ENCODE data around the gene FAM156A.

FAM156A gene

DNA sequence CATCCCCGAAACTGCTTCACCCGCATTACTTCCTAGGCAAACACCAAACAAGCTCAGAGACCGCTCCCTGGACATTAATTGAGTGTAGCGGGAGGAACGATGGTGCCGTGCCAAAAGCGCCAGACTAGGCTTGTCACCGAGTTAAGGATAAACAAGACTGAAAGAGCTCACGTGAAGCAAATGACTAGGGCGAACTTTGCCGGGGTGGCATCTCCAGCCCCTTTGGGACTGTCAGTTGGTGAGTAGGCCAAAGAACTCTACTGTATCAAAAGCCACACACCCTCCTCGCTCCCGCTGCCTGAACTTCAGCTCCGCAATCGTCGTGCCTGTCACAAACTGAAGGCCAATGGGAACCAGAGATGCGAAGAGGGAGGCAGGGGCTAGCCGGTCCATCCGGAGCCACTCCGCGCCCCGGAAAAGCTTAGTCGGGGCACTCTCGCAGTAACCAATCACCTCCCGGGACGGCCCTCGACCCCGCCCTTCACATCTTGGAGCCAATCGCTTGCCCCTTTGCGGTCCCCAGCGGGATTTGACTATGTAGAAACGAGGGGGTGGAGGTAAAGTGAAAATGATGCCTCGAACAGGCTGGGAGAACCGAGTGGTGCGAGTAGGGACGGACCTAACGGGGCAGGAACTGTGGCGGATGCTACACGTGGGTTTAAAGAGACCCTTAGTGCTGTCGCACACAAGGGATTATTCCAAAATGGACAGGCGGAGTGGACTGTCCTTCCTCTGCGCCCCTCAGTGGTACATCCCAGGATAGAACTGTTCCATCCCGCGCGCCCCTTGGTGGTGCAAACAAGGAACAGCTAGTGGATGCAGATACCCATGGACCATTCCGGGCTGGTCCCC is 37.0 kb upstream of the FAM156A start:
- H3K4me1 ChIP-seq (ENCODE audit: control insufficient read depth, insufficient read depth, low read length): no peaks in the 10 kb centered on the region
- H3K36me3 ChIP-seq (ENCODE audit: control insufficient read depth in 2 of 2, insufficient read depth in 1 of 2, low read length in 2 of 2): no peaks in the 10 kb centered on the region
- ChIA-PET CTCF (interaction anchor here (0.7 to 1.5 kb wide), 6 partner anchors 10 to 420 kb away, joined by 3 to 5 read pairs (median 3); no protein-coding TSS in a partner anchor), POLR2A (interaction anchor here (0.8 to 1.7 kb wide), 7 partner anchors 9 to 87 kb away, joined by 3 to 12 read pairs (median 4); partner anchors contain the start of gene TSPYL2)
- peak overlapping the region; percentile 77 for H3K4me3 ChIP-seq (ENCODE audit: low read depth, low read length)
- peak overlapping the region; percentile 85 for H3K27ac ChIP-seq (ENCODE audit: extremely low read depth, low read depth, low read length)
- no peaks in the 10 kb centered on the region for H3K9me3 ChIP-seq (ENCODE audit: control insufficient read depth, insufficient read depth, low read depth, low read length)
- 0 out of 2 replicates have a peak, but pooled peaks have one; percentile 15 for TF ChIP-seq ZIC2 (tag by site-specific recombination; IDR thresholded peaks at IDR 0.05)
- TF ChIP-seq, protein P1, sequence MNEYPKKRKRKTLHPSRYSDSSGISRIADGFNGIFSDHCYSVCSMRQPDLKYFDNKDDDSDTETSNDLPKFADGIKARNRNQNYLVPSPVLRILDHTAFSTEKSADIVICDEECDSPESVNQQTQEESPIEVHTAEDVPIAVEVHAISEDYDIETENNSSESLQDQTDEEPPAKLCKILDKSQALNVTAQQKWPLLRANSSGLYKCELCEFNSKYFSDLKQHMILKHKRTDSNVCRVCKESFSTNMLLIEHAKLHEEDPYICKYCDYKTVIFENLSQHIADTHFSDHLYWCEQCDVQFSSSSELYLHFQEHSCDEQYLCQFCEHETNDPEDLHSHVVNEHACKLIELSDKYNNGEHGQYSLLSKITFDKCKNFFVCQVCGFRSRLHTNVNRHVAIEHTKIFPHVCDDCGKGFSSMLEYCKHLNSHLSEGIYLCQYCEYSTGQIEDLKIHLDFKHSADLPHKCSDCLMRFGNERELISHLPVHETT (tag by site-specific recombination; IDR thresholded peaks at IDR 0.05): peak; percentile 88; the same call in 1 of the 2 replicates
- TF ChIP-seq, protein P2, sequence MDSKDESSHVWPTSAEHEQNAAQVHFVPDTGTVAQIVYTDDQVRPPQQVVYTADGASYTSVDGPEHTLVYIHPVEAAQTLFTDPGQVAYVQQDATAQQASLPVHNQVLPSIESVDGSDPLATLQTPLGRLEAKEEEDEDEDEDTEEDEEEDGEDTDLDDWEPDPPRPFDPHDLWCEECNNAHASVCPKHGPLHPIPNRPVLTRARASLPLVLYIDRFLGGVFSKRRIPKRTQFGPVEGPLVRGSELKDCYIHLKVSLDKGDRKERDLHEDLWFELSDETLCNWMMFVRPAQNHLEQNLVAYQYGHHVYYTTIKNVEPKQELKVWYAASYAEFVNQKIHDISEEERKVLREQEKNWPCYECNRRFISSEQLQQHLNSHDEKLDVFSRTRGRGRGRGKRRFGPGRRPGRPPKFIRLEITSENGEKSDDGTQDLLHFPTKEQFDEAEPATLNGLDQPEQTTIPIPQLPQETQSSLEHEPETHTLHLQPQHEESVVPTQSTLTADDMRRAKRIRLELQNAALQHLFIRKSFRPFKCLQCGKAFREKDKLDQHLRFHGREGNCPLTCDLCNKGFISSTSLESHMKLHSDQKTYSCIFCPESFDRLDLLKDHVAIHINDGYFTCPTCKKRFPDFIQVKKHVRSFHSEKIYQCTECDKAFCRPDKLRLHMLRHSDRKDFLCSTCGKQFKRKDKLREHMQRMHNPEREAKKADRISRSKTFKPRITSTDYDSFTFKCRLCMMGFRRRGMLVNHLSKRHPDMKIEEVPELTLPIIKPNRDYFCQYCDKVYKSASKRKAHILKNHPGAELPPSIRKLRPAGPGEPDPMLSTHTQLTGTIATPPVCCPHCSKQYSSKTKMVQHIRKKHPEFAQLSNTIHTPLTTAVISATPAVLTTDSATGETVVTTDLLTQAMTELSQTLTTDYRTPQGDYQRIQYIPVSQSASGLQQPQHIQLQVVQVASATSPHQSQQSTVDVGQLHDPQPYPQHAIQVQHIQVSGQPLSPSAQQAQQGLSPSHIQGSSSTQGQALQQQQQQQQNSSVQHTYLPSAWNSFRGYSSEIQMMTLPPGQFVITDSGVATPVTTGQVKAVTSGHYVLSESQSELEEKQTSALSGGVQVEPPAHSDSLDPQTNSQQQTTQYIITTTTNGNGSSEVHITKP (tag by site-specific recombination; IDR thresholded peaks at IDR 0.05): peak; percentile 100
- TF ChIP-seq ZNF585B (tag by site-specific recombination; IDR thresholded peaks at IDR 0.05): no peak
- no peak for TF ChIP-seq ZNF155 (tag by site-specific recombination; IDR thresholded peaks at IDR 0.05)
- 0 out of 2 replicates have a peak, but pooled peaks have one; percentile 34 for TF ChIP-seq ZFP37 (tag by site-specific recombination; IDR thresholded peaks at IDR 0.05)
- peak; percentile 40; the same call in 1 of the 2 replicates for TF ChIP-seq KLF1 (tag by site-specific recombination; IDR thresholded peaks at IDR 0.05)
- TF ChIP-seq SP3 (tag by site-specific recombination; IDR thresholded peaks at IDR 0.05): peak; percentile 64
- TF ChIP-seq, protein P3, sequence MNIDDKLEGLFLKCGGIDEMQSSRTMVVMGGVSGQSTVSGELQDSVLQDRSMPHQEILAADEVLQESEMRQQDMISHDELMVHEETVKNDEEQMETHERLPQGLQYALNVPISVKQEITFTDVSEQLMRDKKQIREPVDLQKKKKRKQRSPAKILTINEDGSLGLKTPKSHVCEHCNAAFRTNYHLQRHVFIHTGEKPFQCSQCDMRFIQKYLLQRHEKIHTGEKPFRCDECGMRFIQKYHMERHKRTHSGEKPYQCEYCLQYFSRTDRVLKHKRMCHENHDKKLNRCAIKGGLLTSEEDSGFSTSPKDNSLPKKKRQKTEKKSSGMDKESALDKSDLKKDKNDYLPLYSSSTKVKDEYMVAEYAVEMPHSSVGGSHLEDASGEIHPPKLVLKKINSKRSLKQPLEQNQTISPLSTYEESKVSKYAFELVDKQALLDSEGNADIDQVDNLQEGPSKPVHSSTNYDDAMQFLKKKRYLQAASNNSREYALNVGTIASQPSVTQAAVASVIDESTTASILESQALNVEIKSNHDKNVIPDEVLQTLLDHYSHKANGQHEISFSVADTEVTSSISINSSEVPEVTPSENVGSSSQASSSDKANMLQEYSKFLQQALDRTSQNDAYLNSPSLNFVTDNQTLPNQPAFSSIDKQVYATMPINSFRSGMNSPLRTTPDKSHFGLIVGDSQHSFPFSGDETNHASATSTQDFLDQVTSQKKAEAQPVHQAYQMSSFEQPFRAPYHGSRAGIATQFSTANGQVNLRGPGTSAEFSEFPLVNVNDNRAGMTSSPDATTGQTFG (tag by site-specific recombination; IDR thresholded peaks at IDR 0.05; ENCODE audit: borderline replicate concordance): no peak
- peak; percentile 65; the same call in 1 of the 2 replicates for TF ChIP-seq FEZF1 (tag by site-specific recombination; IDR thresholded peaks at IDR 0.05)
- TF ChIP-seq ZNF654 (tag by site-specific recombination; IDR thresholded peaks at IDR 0.05; ENCODE audit: low read depth): peak; percentile 38
- TF ChIP-seq PRDM1 (tag by site-specific recombination; IDR thresholded peaks at IDR 0.05): peak; percentile 31; the same call in 1 of the 2 replicates
- peak; percentile 72 for TF ChIP-seq KLF8 (tag by site-specific recombination; IDR thresholded peaks at IDR 0.05)
- TF ChIP-seq ZFP69B (tag by site-specific recombination; IDR thresholded peaks at IDR 0.05): 0 out of 2 replicates have a peak, but pooled peaks have one; percentile 25
- no peak for TF ChIP-seq ZNF175 (tag by site-specific recombination; IDR thresholded peaks at IDR 0.05)
- peak; percentile 76 for TF ChIP-seq ZNF561 (tag by site-specific recombination; IDR thresholded peaks at IDR 0.05; ENCODE audit: borderline replicate concordance)
- TF ChIP-seq, protein P4, sequence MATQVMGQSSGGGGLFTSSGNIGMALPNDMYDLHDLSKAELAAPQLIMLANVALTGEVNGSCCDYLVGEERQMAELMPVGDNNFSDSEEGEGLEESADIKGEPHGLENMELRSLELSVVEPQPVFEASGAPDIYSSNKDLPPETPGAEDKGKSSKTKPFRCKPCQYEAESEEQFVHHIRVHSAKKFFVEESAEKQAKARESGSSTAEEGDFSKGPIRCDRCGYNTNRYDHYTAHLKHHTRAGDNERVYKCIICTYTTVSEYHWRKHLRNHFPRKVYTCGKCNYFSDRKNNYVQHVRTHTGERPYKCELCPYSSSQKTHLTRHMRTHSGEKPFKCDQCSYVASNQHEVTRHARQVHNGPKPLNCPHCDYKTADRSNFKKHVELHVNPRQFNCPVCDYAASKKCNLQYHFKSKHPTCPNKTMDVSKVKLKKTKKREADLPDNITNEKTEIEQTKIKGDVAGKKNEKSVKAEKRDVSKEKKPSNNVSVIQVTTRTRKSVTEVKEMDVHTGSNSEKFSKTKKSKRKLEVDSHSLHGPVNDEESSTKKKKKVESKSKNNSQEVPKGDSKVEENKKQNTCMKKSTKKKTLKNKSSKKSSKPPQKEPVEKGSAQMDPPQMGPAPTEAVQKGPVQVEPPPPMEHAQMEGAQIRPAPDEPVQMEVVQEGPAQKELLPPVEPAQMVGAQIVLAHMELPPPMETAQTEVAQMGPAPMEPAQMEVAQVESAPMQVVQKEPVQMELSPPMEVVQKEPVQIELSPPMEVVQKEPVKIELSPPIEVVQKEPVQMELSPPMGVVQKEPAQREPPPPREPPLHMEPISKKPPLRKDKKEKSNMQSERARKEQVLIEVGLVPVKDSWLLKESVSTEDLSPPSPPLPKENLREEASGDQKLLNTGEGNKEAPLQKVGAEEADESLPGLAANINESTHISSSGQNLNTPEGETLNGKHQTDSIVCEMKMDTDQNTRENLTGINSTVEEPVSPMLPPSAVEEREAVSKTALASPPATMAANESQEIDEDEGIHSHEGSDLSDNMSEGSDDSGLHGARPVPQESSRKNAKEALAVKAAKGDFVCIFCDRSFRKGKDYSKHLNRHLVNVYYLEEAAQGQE (tag by site-specific recombination; IDR thresholded peaks at IDR 0.05): 0 out of 2 replicates have a peak, but pooled peaks have one; percentile 27
- no peak; the same call in 1 of the 2 replicates for TF ChIP-seq KLF9 (tag by site-specific recombination; IDR thresholded peaks at IDR 0.05; ENCODE audit: low read depth)
- TF ChIP-seq ZNF2 (tag by site-specific recombination; IDR thresholded peaks at IDR 0.05): peak; percentile 70
- TF ChIP-seq, protein P5, sequence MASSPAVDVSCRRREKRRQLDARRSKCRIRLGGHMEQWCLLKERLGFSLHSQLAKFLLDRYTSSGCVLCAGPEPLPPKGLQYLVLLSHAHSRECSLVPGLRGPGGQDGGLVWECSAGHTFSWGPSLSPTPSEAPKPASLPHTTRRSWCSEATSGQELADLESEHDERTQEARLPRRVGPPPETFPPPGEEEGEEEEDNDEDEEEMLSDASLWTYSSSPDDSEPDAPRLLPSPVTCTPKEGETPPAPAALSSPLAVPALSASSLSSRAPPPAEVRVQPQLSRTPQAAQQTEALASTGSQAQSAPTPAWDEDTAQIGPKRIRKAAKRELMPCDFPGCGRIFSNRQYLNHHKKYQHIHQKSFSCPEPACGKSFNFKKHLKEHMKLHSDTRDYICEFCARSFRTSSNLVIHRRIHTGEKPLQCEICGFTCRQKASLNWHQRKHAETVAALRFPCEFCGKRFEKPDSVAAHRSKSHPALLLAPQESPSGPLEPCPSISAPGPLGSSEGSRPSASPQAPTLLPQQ (tag by site-specific recombination; IDR thresholded peaks at IDR 0.05): peak; percentile 42; the same call in 1 of the 2 replicates
- peak; percentile 94 for TF ChIP-seq SP2 (tag by site-specific recombination; IDR thresholded peaks at IDR 0.05)
- no peak for TF ChIP-seq ZNF629 (tag by site-specific recombination; IDR thresholded peaks at IDR 0.05)
- peak; percentile 87 for TF ChIP-seq ZNF341 (tag by site-specific recombination; IDR thresholded peaks at IDR 0.05; ENCODE audit: low read depth)
- peak; percentile 69; the same call in 1 of the 2 replicates for TF ChIP-seq SP7 (tag by site-specific recombination; IDR thresholded peaks at IDR 0.05)

Data from HEK293 (cell line).